ENCODE measurements around the gene CDK2.

CDK2 gene

DNA sequence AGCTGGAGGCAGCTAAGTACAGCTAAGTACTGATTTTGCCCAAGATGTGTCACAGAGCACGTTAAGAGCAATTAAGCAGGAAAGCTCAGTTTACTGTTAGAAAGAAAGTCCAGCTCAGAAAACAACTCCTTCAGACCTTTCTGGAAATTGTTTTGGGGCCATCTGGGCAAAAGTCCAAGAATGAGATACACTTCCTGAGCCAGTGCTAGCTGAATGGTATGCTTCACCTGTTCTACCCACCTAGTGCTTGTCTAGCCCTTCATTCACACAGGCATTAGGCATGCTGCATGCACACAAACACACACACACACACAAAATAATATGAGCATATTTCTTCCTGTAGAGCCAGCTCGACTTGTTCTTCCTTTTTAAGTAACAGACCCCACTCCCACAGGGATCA lies 47.6 kb downstream of the CDK2 start:
- DNase-seq (ENCODE audit: low spot score) = no peak

DNA sequence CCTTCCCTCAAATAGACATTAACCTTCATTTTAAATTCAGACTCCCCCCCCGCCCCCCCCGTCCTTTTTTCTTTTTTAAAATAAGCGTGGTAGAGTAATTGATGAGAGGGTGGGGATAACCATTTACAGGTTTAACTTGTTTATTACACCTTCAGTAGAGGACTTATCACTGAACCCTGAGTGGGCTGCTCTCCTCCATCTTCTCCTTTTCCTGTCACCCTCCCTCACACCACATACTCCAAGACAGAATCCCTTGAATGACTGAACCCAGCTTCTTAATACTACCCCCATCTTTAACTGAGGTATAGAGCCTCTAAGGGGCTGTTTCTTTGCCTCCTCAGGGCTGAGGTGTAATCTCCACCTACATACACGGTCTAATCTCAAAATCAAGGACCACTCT lies 50.6 kb downstream of the CDK2 start:
- no peak for DNase-seq (ENCODE audit: low spot score)

DNA sequence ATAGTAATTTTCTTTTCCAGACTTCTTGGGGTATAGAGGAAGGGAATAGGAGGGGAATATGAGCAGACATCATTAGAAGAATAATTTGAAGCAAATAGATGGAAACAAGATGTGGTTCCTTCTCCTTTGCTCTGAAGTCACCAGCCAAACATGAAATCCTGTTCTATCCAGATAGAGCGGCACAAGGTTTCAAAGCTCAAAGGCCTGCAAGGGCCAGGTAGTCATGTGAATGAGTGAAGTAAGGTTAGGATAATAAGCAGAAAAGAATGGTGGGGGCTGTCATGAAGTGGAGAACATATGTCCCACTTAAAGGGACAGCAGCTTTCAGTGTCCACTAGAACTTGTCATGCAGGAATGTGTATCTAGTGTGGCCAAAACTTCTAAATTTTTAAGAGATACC lies 51.7 kb downstream of the CDK2 start:
- no peak for DNase-seq (ENCODE audit: low spot score)

- DNase-seq (ENCODE audit: low spot score) = no peak
Observed at GRCh38 chr12:56020423-56021184, 54.0 kb downstream of the CDK2 start, which contains the start of gene IKZF4. TSS of gene IKZF4 (plus strand) at chr12:56021043. CDS start at chr12:56021494, 451 bp downstream.

GRCh38 chr12:56021889-56022497 lies 55.4 kb downstream of the CDK2 start:
- DNase-seq (ENCODE audit: low spot score) = no peak

All from kidney capillary endothelial cell (primary cell).